22Rv1 (cell line): ENCODE results near the gene HK1.

ENCODE experiments used
- ZFX ChIP-seq: fragments of 450-650 bp; IDR thresholded peaks from 2 replicates; pipeline ENCODE4 v1.6.1; 2017; ENCODE audit warnings: antibody characterized with exemption, borderline replicate concordance
- TF ChIP-seq, protein P1 (sequence below): fragments of 450-650 bp; IDR thresholded peaks from 2 replicates; pipeline ENCODE4 v1.5.1; 2017; ENCODE audit warnings: mild to moderate bottlenecking

DNA sequence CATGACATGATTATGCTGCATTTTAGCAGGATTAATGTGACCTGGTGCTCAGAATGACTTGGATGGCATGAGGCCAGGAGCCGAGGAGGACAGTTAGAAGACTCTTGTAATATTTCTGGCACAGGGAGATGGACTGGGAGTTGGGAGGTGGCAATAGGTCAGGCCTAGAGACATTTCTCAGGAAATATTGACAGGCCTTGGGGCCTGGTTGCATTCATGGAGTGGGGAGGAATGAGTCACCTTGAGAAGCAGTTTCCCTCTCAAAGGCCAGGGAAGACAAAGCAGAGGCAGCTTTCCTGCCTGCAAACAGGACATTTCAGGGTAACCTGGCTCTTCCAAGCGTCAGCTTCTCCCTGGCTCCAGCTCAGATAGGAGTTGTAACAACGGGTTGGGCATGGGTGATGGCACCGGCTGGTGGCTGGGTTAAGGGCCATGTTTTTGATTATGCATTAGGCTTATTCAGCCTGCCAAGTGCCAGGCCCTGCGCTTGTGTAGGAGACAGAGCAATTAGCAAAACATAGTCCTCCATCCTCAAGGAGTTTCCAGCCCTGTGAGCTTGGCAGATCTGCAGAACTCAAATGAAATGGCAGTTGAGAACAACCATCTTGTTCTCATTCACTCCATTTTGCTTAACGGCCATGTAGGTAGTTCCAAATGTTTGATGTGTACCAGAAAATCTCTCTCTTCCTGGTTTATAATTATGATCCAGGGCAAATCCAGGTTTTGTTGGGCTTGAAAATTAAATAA is 38.2 kb downstream of the HK1 start:
- TF ChIP-seq, protein P1, sequence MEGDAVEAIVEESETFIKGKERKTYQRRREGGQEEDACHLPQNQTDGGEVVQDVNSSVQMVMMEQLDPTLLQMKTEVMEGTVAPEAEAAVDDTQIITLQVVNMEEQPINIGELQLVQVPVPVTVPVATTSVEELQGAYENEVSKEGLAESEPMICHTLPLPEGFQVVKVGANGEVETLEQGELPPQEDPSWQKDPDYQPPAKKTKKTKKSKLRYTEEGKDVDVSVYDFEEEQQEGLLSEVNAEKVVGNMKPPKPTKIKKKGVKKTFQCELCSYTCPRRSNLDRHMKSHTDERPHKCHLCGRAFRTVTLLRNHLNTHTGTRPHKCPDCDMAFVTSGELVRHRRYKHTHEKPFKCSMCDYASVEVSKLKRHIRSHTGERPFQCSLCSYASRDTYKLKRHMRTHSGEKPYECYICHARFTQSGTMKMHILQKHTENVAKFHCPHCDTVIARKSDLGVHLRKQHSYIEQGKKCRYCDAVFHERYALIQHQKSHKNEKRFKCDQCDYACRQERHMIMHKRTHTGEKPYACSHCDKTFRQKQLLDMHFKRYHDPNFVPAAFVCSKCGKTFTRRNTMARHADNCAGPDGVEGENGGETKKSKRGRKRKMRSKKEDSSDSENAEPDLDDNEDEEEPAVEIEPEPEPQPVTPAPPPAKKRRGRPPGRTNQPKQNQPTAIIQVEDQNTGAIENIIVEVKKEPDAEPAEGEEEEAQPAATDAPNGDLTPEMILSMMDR: no peak
- TF ChIP-seq ZFX: no peak
